SK-N-SH (cell line): ENCODE measurements around the gene CYP4F22. TPM values are rescaled to one million over a fixed set of nuclear protein-coding genes. Genes with fewer than 3 reads are reported as not detected.

Experiments
- CTCF ChIA-PET: fragments of 300-600, 350-600 bp; formaldehyde crosslinking; extraction: SDS; loops from one replicate; lab custom pipeline; 2021; lab: Yijun Ruan, JAX
- POLR2A ChIA-PET: fragments of 350-600 bp; sonication (Branson Sonifier 250); formaldehyde crosslinking; extraction: SDS; loops from one replicate; lab custom pipeline; 2020; ENCODE audit warnings: antibody characterized with exemption, inconsistent platforms; lab: Yijun Ruan, JAX
- DNase-seq: peaks from one replicate; pipeline ENCODE4 v3.0.0; 2012
- H2AFZ ChIP-seq: fragments of 200-600 bp; sonication (generic); 2 replicates; pipeline ENCODE4 v1.8.1; 2016; ENCODE audit warnings: antibody characterized with exemption, mild to moderate bottlenecking, low read depth
- H3F3A ChIP-seq: fragments of 200-600 bp; sonication (generic); replicated peaks from 2 replicates; pipeline ENCODE3; 2016; ENCODE audit warnings: antibody characterized with exemption, mild to moderate bottlenecking; ENCODE audit not compliant: insufficient read depth
- H3K27ac ChIP-seq, 2 experiments: fragments of 200-500 bp in 1 of 2; fragments of 200-600 bp in 1 of 2; sonication (Bioruptor generic) in 1 of 2; sonication (generic), shearing (Covaris generic) in 1 of 2; 2 replicates each; pipeline versions ENCODE4 v1.5.1 to v1.6.1; 2014 to 2016; ENCODE audit warnings: low read depth in 2 of 2, inconsistent platforms in 1 of 2, low read length in 1 of 2, mild to moderate bottlenecking in 1 of 2, mixed read lengths in 1 of 2
- H3K27me3 ChIP-seq: fragments of 200-600 bp; sonication (generic), shearing (Covaris generic); 2 replicates; pipeline ENCODE4 v1.6.1; 2016; ENCODE audit warnings: mixed run types; ENCODE audit not compliant: insufficient read depth
- H3K36me3 ChIP-seq, 2 experiments: fragments of 200-500 bp in 1 of 2; fragments of 200-600 bp in 1 of 2; sonication (Bioruptor generic) in 1 of 2; sonication (generic) in 1 of 2; replicated peaks in 1 of 2; 2 replicates each; pipeline versions ENCODE3 to v1.5.1; 2014 to 2016; ENCODE audit warnings: low read length in 1 of 2, mild to moderate bottlenecking in 1 of 2; ENCODE audit not compliant: insufficient read depth in 2 of 2, control insufficient read depth in 1 of 2
- H3K4me1 ChIP-seq, 2 experiments: fragments of 200-500 bp in 1 of 2; fragments of 200-600 bp in 1 of 2; sonication (Bioruptor generic) in 1 of 2; sonication (generic), shearing (Covaris generic) in 1 of 2; 2 replicates each; pipeline versions ENCODE4 v1.5.1 to v1.6.1; 2014 to 2016; ENCODE audit warnings: low read depth in 1 of 2, low read length in 1 of 2, mixed run types in 1 of 2; ENCODE audit not compliant: insufficient read depth in 2 of 2, control insufficient read depth in 1 of 2
- H3K4me2 ChIP-seq: fragments of 200-600 bp; sonication (generic), shearing (Covaris generic); 2 replicates; pipeline ENCODE4 v1.6.1; 2017; ENCODE audit warnings: mixed run types
- H3K4me3 ChIP-seq, 2 experiments: fragments of 200-500 bp in 1 of 2; fragments of 200-600 bp in 1 of 2; sonication (Bioruptor generic) in 1 of 2; sonication (generic), shearing (Covaris generic) in 1 of 2; 2 replicates each; pipeline versions ENCODE4 v1.5.1 to v1.8.1; 2014 to 2016; ENCODE audit warnings: low read depth in 2 of 2, inconsistent platforms in 1 of 2, low read length in 1 of 2, mild to moderate bottlenecking in 1 of 2, mixed read lengths in 1 of 2, moderate library complexity in 1 of 2
- H3K79me2 ChIP-seq: fragments of 200-600 bp; sonication (generic); 2 replicates; pipeline ENCODE4 v1.8.1; 2017; ENCODE audit warnings: mild to moderate bottlenecking; ENCODE audit not compliant: insufficient read depth
- H3K9ac ChIP-seq: fragments of 200-600 bp; sonication (generic); 2 replicates; pipeline ENCODE4 v1.6.1; 2017; ENCODE audit warnings: mixed run types
- H3K9me2 ChIP-seq: fragments of 200-600 bp; sonication (generic); 2 replicates; pipeline ENCODE4 v1.6.1; 2017; ENCODE audit warnings: mixed run types
- H3K9me3 ChIP-seq: fragments of 200-600 bp; sonication (generic); 2 replicates; pipeline ENCODE4 v1.6.1; 2017; ENCODE audit warnings: mixed run types, mild to moderate bottlenecking, moderate library complexity
- H4K20me1 ChIP-seq: fragments of 200-600 bp; sonication (generic); 2 replicates; pipeline ENCODE4 v1.6.1; 2017; ENCODE audit warnings: mild to moderate bottlenecking, mixed run types; ENCODE audit not compliant: insufficient read depth
- CTCF ChIP-seq: fragments of 200-600 bp; sonication (generic); IDR thresholded peaks from 2 replicates; pipeline ENCODE4 v1.6.1; 2017; ENCODE audit warnings: antibody characterized with exemption, mild to moderate bottlenecking, moderate library complexity
- ELF1 ChIP-seq: IDR thresholded peaks from 2 replicates; pipeline ENCODE4 v1.4.0; 2012
- FOSL2 ChIP-seq: IDR thresholded peaks from 2 replicates; pipeline ENCODE4 v1.4.0; 2012; ENCODE audit warnings: low read depth, mild to moderate bottlenecking, moderate library complexity, borderline replicate concordance
- FOXM1 ChIP-seq: IDR thresholded peaks from 2 replicates; pipeline ENCODE4 v1.4.0; 2012; ENCODE audit warnings: low read depth, mild to moderate bottlenecking
- JUND ChIP-seq: IDR thresholded peaks from 2 replicates; pipeline ENCODE4 v1.4.0; 2012
- MAX ChIP-seq: IDR thresholded peaks from 2 replicates; pipeline ENCODE4 v1.4.0; 2012; ENCODE audit warnings: low read depth
- MXI1 ChIP-seq: IDR thresholded peaks from 2 replicates; pipeline ENCODE4 v1.6.1; 2012; ENCODE audit warnings: mild to moderate bottlenecking, low read depth, low read length, improper control_type of control experiment
- NFIC ChIP-seq: IDR thresholded peaks from 2 replicates; pipeline ENCODE4 v1.4.0; 2012; ENCODE audit warnings: borderline replicate concordance
- REST ChIP-seq: IDR thresholded peaks from 2 replicates; pipeline ENCODE4 v1.6.1; 2012; ENCODE audit warnings: mild to moderate bottlenecking, low read depth, low read length, moderate library complexity
- RXRA ChIP-seq: IDR thresholded peaks from 2 replicates; pipeline ENCODE4 v1.4.0; 2012; ENCODE audit warnings: low read depth, mild to moderate bottlenecking, borderline replicate concordance
- SIN3A ChIP-seq: IDR thresholded peaks from 2 replicates; pipeline ENCODE4 v1.6.1; 2012; ENCODE audit warnings: low read depth, mild to moderate bottlenecking, low read length, moderate library complexity, borderline replicate concordance
- USF2 ChIP-seq: fragments of 150-350 bp; IDR thresholded peaks from 2 replicates; pipeline ENCODE4 v1.6.1; 2017; ENCODE audit warnings: antibody characterized with exemption, low read length, low read depth, borderline replicate concordance
- YY1 ChIP-seq: IDR thresholded peaks from 2 replicates; pipeline ENCODE4 v1.4.0; 2012; ENCODE audit warnings: low read depth, mild to moderate bottlenecking
- WGBS: methylation state at CpG from one replicate; pipeline ENCODE4 v1.1.6; 2017; ENCODE audit warnings: low lambda C conversion rate; 5-methylcytosine and 5-hydroxymethylcytosine counted together
- polyA plus RNA-seq, 3 experiments: library from polyadenylated mRNA; depleted of rRNA; stranded (reverse); fragments of >200 nt; gene quantifications; 2 replicates each; pipeline ENCODE4 v1.2.3, GENCODE V29; 2012

Gene CYP4F22
- polyA plus RNA-seq, 1 of the 3 experiments (the other 2 are of a cell fraction) = not detected

GRCh38 chr19:15529774-15530372 lies 21.5 kb downstream of the CYP4F22 start:
- ChIA-PET CTCF (no interaction called here), POLR2A (no interaction called here)
- Histone ChIP-seq H2AFZ (no peak overlapping the region), H3K27ac (no peak overlapping the region), H3K4me3 (no peak overlapping the region), H3K4me2 (no peak overlapping the region), H3K9me2 (no peaks in the 10 kb centered on the region), H4K20me1 (no peaks in the 10 kb centered on the region), H3K4me1 (no peaks in the 10 kb centered on the region), H3K9ac (no peak overlapping the region), H3K79me2 (no peaks in the 10 kb centered on the region), H3K9me3 (no peaks in the 10 kb centered on the region), H3K36me3 (no peaks in the 10 kb centered on the region), H3F3A (no peaks in the 10 kb centered on the region), H3K27me3 (peaks cover 7% of the 10 kb centered on the region; the same call in 1 of the 2 replicates)
- WGBS = 12% methylated on average over 8 of the region's 8 CpGs
- TF ChIP-seq FOSL2 = no peak
- TF ChIP-seq FOXM1 = no peak
- TF ChIP-seq RXRA = no peak
- TF ChIP-seq REST = no peak
- TF ChIP-seq MAX = no peak
- no peak for TF ChIP-seq USF2
- no peak for TF ChIP-seq CTCF
- TF ChIP-seq MXI1 = no peak
- no peak for TF ChIP-seq SIN3A
- TF ChIP-seq NFIC = no peak
- TF ChIP-seq ELF1 = no peak
- no peak for TF ChIP-seq YY1
- no peak for TF ChIP-seq JUND
- no peak for DNase-seq
